ENCODE results near the gene BMP8A.
"Not testable (repeated sequence)": the region's sequence is repeated elsewhere in the genome, so short reads cannot be mapped to it uniquely, and the experiment has no call there.

Gene BMP8A

DNA sequence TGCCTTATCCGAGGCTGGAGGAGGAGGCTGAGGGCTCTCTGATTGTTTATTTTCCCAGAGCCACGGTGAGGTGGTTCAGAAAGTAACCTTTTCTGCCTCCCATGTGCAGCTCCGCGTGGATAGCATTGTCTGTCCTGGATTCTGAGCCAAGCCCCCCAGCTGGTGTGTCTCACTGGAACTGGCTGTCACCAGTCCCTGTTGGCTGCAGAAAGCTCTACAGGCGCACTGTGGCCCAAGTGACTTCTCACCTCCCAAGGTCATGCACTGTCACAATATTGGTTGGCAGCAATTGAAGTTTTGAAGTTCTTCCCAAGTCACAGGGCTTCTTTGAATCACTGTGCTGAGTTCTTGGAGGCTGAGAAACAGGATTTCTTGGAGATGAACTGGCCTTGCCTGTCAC is 8.2 kb downstream of the BMP8A start:
- H3K4ac ChIP-seq (ENCODE audit: low read depth in 1 of 2, low read length in 2 of 2) = no peak overlapping the region

DNA sequence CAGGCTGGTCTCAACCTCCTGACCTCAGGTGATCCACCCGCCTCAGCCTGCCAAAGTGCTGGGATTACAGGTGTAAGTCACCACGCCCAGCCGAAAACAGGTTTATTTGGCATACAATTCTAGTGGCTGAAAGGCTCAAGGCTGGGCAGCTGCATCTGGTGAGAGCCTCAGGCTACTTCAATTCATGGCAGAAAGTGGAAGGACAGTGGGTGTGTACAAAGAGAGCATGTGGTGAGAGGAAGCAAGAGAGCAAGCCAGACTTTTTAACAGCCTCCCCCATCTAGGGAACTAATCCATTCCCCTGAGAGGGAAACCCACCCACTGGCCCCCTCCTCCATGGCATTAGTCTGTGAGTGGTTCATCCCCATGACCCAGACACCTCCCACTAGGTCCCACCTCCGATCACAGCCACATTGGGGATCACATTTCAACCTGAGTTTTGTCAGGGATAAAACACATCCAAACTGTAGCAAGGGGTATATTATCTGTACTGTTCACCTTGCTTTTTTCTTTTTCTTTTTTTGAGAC is 9.5 kb downstream of the BMP8A start:
- no peak overlapping the region for H2BK5ac ChIP-seq (ENCODE audit: low read depth, low read length, poor library complexity, severe bottlenecking)
- WGBS = 89% methylated on average over 4 of the region's 4 CpGs
- H3K27ac ChIP-seq (ENCODE audit: low read length, poor library complexity, severe bottlenecking) = no peak overlapping the region
- H3K27me3 ChIP-seq (ENCODE audit: control insufficient read depth in 1 of 2, insufficient read depth in 1 of 2, low read length in 2 of 2) = peaks cover 0 to 24% of the 10 kb centered on the region in 2 experiments
- no peak overlapping the region for H4K8ac ChIP-seq (ENCODE audit: low read length)
- peaks cover 3% of the 10 kb centered on the region for H3K9me3 ChIP-seq (ENCODE audit: control insufficient read depth, low read length)
- H3K18ac ChIP-seq (ENCODE audit: low read depth in 1 of 2, low read length in 2 of 2) = no peak overlapping the region
- no peaks in the 10 kb centered on the region for H3K79me1 ChIP-seq (replicated peaks; ENCODE audit: low read length, poor library complexity, severe bottlenecking)
- no peak overlapping the region for H3K4me3 ChIP-seq (ENCODE audit: insufficient read depth in 1 of 2, low read depth in 1 of 2, low read length in 2 of 2)
- peaks cover 0 to 6% of the 10 kb centered on the region in 2 experiments for H3K36me3 ChIP-seq (ENCODE audit: control insufficient read depth in 1 of 2, insufficient read depth in 2 of 2, low read depth in 1 of 2, low read length in 2 of 2)
- H2BK120ac ChIP-seq (ENCODE audit: low read depth, low read length) = no peak overlapping the region
- no peak overlapping the region for H4K91ac ChIP-seq (ENCODE audit: low read length)
- H3K14ac ChIP-seq (ENCODE audit: low read length in 2 of 2) = no peak overlapping the region
- no peak overlapping the region for H2BK15ac ChIP-seq (ENCODE audit: low read depth, poor library complexity, severe bottlenecking)
- no peak for DNase-seq
- H2AK5ac ChIP-seq (ENCODE audit: low read length, severe bottlenecking) = no peak overlapping the region
- no peak overlapping the region for H3K23ac ChIP-seq (ENCODE audit: low read length in 2 of 2)
- no peak overlapping the region for H3K9ac ChIP-seq (ENCODE audit: low read length)
- H3K4me1 ChIP-seq (ENCODE audit: control insufficient read depth, insufficient read depth, low read depth, low read length) = peaks cover 5% of the 10 kb centered on the region
- H2AFZ ChIP-seq (ENCODE audit: low read depth, low read length) = no peak overlapping the region
- no peak overlapping the region for H2BK12ac ChIP-seq (ENCODE audit: low read length in 2 of 2)
- no peak overlapping the region for H3K4ac ChIP-seq (ENCODE audit: low read depth in 1 of 2, low read length in 2 of 2)
- no peak overlapping the region for H3K4me2 ChIP-seq (ENCODE audit: low read length, poor library complexity, severe bottlenecking)

More for the DNA sequence above, 8.2 kb downstream of the BMP8A start:
- Histone ChIP-seq H3K27ac (ENCODE audit: low read length, poor library complexity, severe bottlenecking) (no peak overlapping the region), H2BK12ac (ENCODE audit: low read length in 2 of 2) (no peak overlapping the region), H3K36me3 (ENCODE audit: control insufficient read depth in 1 of 2, insufficient read depth in 2 of 2, low read depth in 1 of 2, low read length in 2 of 2) (peaks cover 0 to 6% of the 10 kb centered on the region in 2 experiments), H2AFZ (ENCODE audit: low read depth, low read length) (no peak overlapping the region), H3K23ac (ENCODE audit: low read length in 2 of 2) (no peak overlapping the region), H4K8ac (ENCODE audit: low read length) (no peak overlapping the region), H3K9ac (ENCODE audit: low read length) (no peak overlapping the region), H3K27me3 (ENCODE audit: control insufficient read depth in 1 of 2, insufficient read depth in 1 of 2, low read length in 2 of 2) (peaks cover 0 to 20% of the 10 kb centered on the region in 2 experiments), H3K4me3 (ENCODE audit: insufficient read depth in 1 of 2, low read depth in 1 of 2, low read length in 2 of 2) (no peak overlapping the region), H3K18ac (ENCODE audit: low read depth in 1 of 2, low read length in 2 of 2) (no peak overlapping the region), H3K14ac (ENCODE audit: low read length in 2 of 2) (no peak overlapping the region), H3K4me1 (ENCODE audit: control insufficient read depth, insufficient read depth, low read depth, low read length) (peaks cover 3% of the 10 kb centered on the region), H3K4me2 (ENCODE audit: low read length, poor library complexity, severe bottlenecking) (no peak overlapping the region), H2AK5ac (ENCODE audit: low read length, severe bottlenecking) (no peak overlapping the region), H4K91ac (ENCODE audit: low read length) (no peak overlapping the region), H3K9me3 (ENCODE audit: control insufficient read depth, low read length) (peaks cover 3% of the 10 kb centered on the region), H3K79me1 (replicated peaks; ENCODE audit: low read length, poor library complexity, severe bottlenecking) (no peaks in the 10 kb centered on the region), H2BK120ac (ENCODE audit: low read depth, low read length) (no peak overlapping the region), H2BK5ac (ENCODE audit: low read depth, low read length, poor library complexity, severe bottlenecking) (no peak overlapping the region), H2BK15ac (ENCODE audit: low read depth, poor library complexity, severe bottlenecking) (no peak overlapping the region)
- DNase-seq = no peak
- WGBS = 89% methylated on average over 5 of the region's 5 CpGs

GRCh38 chr1:39501666-39502065 is 10.2 kb downstream of the BMP8A start:
- Histone ChIP-seq H3K27ac (ENCODE audit: low read length, poor library complexity, severe bottlenecking) (no peak overlapping the region), H4K91ac (ENCODE audit: low read length) (no peak overlapping the region), H3K4me3 (ENCODE audit: insufficient read depth in 1 of 2, low read depth in 1 of 2, low read length in 2 of 2) (no peak overlapping the region), H4K8ac (ENCODE audit: low read length) (no peak overlapping the region), H3K18ac (ENCODE audit: low read depth in 1 of 2, low read length in 2 of 2) (no peak overlapping the region), H2AK5ac (ENCODE audit: low read length, severe bottlenecking) (no peak overlapping the region), H3K36me3 (ENCODE audit: control insufficient read depth in 1 of 2, insufficient read depth in 2 of 2, low read depth in 1 of 2, low read length in 2 of 2) (peaks cover 0 to 6% of the 10 kb centered on the region in 2 experiments), H2BK12ac (ENCODE audit: low read length in 2 of 2) (no peak overlapping the region), H2AFZ (ENCODE audit: low read depth, low read length) (no peak overlapping the region), H2BK120ac (ENCODE audit: low read depth, low read length) (no peak overlapping the region), H3K14ac (ENCODE audit: low read length in 2 of 2) (no peak overlapping the region), H2BK5ac (ENCODE audit: low read depth, low read length, poor library complexity, severe bottlenecking) (no peak overlapping the region), H3K4me1 (ENCODE audit: control insufficient read depth, insufficient read depth, low read depth, low read length) (peaks cover 5% of the 10 kb centered on the region), H3K79me1 (replicated peaks; ENCODE audit: low read length, poor library complexity, severe bottlenecking) (no peaks in the 10 kb centered on the region), H3K4me2 (ENCODE audit: low read length, poor library complexity, severe bottlenecking) (no peak overlapping the region), H3K9me3 (ENCODE audit: control insufficient read depth, low read length) (peaks cover 3% of the 10 kb centered on the region), H2BK15ac (ENCODE audit: low read depth, poor library complexity, severe bottlenecking) (no peak overlapping the region), H3K23ac (ENCODE audit: low read length in 2 of 2) (no peak overlapping the region), H3K9ac (ENCODE audit: low read length) (no peak overlapping the region), H3K27me3 (ENCODE audit: control insufficient read depth in 1 of 2, insufficient read depth in 1 of 2, low read length in 2 of 2) (peaks cover 0 to 27% of the 10 kb centered on the region in 2 experiments), H3K4ac (ENCODE audit: low read depth in 1 of 2, low read length in 2 of 2) (no peak overlapping the region)
- WGBS = 76% methylated on average over 5 of the region's 5 CpGs
- DNase-seq = no peak

GRCh38 chr1:39504436-39504835 is 13.0 kb downstream of the BMP8A start:
- not testable (repeated sequence) for H2BK5ac ChIP-seq (ENCODE audit: low read depth, low read length, poor library complexity, severe bottlenecking); H2BK12ac ChIP-seq (ENCODE audit: low read length in 2 of 2); H3K27ac ChIP-seq (ENCODE audit: low read length, poor library complexity, severe bottlenecking); H2BK120ac ChIP-seq (ENCODE audit: low read depth, low read length); H3K14ac ChIP-seq (ENCODE audit: low read length in 2 of 2); H4K91ac ChIP-seq (ENCODE audit: low read length); H3K9me3 ChIP-seq (ENCODE audit: control insufficient read depth, low read length); H2BK15ac ChIP-seq (ENCODE audit: low read depth, poor library complexity, severe bottlenecking); H3K23ac ChIP-seq (ENCODE audit: low read length in 2 of 2); H3K4ac ChIP-seq (ENCODE audit: low read depth in 1 of 2, low read length in 2 of 2); DNase-seq; H3K4me2 ChIP-seq (ENCODE audit: low read length, poor library complexity, severe bottlenecking); H3K18ac ChIP-seq (ENCODE audit: low read depth in 1 of 2, low read length in 2 of 2); H3K9ac ChIP-seq (ENCODE audit: low read length); H2AK5ac ChIP-seq (ENCODE audit: low read length, severe bottlenecking); H3K79me1 ChIP-seq (replicated peaks; ENCODE audit: low read length, poor library complexity, severe bottlenecking); H3K4me3 ChIP-seq (ENCODE audit: insufficient read depth in 1 of 2, low read depth in 1 of 2, low read length in 2 of 2); H2AFZ ChIP-seq (ENCODE audit: low read depth, low read length); H3K36me3 ChIP-seq (ENCODE audit: control insufficient read depth in 1 of 2, insufficient read depth in 2 of 2, low read depth in 1 of 2, low read length in 2 of 2); H4K8ac ChIP-seq (ENCODE audit: low read length)
- H3K27me3 ChIP-seq (ENCODE audit: control insufficient read depth in 1 of 2, insufficient read depth in 1 of 2, low read length in 2 of 2) = peaks cover 0 to 30% of the 10 kb centered on the region in 2 experiments
- H3K4me1 ChIP-seq (ENCODE audit: control insufficient read depth, insufficient read depth, low read depth, low read length) = peaks cover 13% of the 10 kb centered on the region
- WGBS = 83% methylated on average over 6 of the region's 9 CpGs
